Measurements from ENCODE around the gene TMEM205.

- TF ChIP-seq POLR2A (IDR thresholded peaks at IDR 0.05; ENCODE audit: insufficient read depth in 1 of 2, low read depth in 2 of 2, low read length in 2 of 2), result no peak
- no peak for TF ChIP-seq FOXM1 (CRISPR knock-in tag; IDR thresholded peaks at IDR 0.05)
Observed at GRCh38 chr19:11325544-11325943, 20.5 kb downstream of the TMEM205 start.
